Uterus (tissue), 4 donors: ENCODE data around the gene GNLY. TPM values are rescaled to one million over a fixed set of nuclear protein-coding genes. Genes with fewer than 3 reads are reported as not detected.

Experiments used
- DNase-seq, 2 donors: peaks; one replicate each; pipeline ENCODE4 v3.0.0-alpha.2; 2019 to 2020
- H3K27ac ChIP-seq, 2 donors: fragments of 200-600 bp; sonication (generic); 1 replicate in 1 of 2; 2 replicates in 1 of 2; pipeline ENCODE4 v1.5.1; 2016 to 2018
- H3K27me3 ChIP-seq, 2 donors: fragments of 200-600 bp; sonication (generic); one replicate each; pipeline ENCODE4 v1.5.1; 2018 to 2019; ENCODE audit warnings: control low read depth in 1 of 2
- H3K36me3 ChIP-seq, 2 donors: fragments of 200-600 bp; sonication (generic); one replicate each; pipeline ENCODE4 v1.5.1; 2019; ENCODE audit warnings: control low read depth in 1 of 2
- H3K4me1 ChIP-seq, 2 donors: fragments of 200-600 bp; sonication (generic); one replicate each; pipeline ENCODE4 v1.5.1; 2018 to 2019; ENCODE audit warnings: control low read depth in 1 of 2
- H3K4me3 ChIP-seq, 2 donors: fragments of 200-600 bp; sonication (generic); 1 replicate in 1 of 2; 2 replicates in 1 of 2; pipeline ENCODE4 v1.5.1; 2018 to 2019; ENCODE audit warnings: mild to moderate bottlenecking in 1 of 2
- H3K9me3 ChIP-seq, 2 donors: fragments of 200-600 bp; sonication (generic); one replicate each; pipeline ENCODE4 v1.5.1; 2019; ENCODE audit warnings: control low read depth in 1 of 2
- CTCF ChIP-seq, 4 experiments: fragments of 200-600 bp in 2 of 4; fragments of 450-650 bp in 2 of 4; sonication (generic) in 2 of 4; IDR thresholded peaks; one replicate each; pipeline ENCODE4 v1.5.1; 2016 to 2019; ENCODE audit warnings: antibody characterized with exemption in 4 of 4, mild to moderate bottlenecking in 2 of 4, moderate library complexity in 1 of 4
- POLR2A ChIP-seq, 2 donors: fragments of 450-650 bp; IDR thresholded peaks; one replicate each; pipeline ENCODE4 v1.6.1; 2016; ENCODE audit warnings: antibody characterized with exemption in 2 of 2, mild to moderate bottlenecking in 1 of 2, moderate library complexity in 1 of 2
- intact Hi-C: fragments of 100-400 bp; cut with DNase I; formaldehyde crosslinking; loops from one replicate; pipeline ENCODE4 v1.15.1; 2023; ENCODE audit warnings: low total_unique reads
- total RNA-seq, 4 donors: library from RNA; depleted of rRNA in 3 of 4; stranded (reverse); fragments of >200 nt in 3 of 4; gene quantifications; one replicate each; pipeline versions ENCODE4 v1.1.0 to v1.2.4, GENCODE V29; 2014 to 2023
- donor health status: DM: yes; HTN: yes; CAD: no.

Gene GNLY
- total RNA-seq, 4 donors from 2014 or later, result 0.48 to 5.9 (median 4.8) TPM; not detected in 1

- peak overlapping the region; percentile 93 to 96 for H3K27ac ChIP-seq
- DNase-seq, result peak in 1 of 2 donors; percentile 65
- peaks cover 33 to 40% of the 10 kb centered on the region in 2 donors for H3K4me1 ChIP-seq
- no peak overlapping the region for H3K4me3 ChIP-seq
- H3K36me3 ChIP-seq, result no peaks in the 10 kb centered on the region
- no peaks in the 10 kb centered on the region for H3K9me3 ChIP-seq
- intact Hi-C loops, result no loop called here
- H3K27me3 ChIP-seq, result no peaks in the 10 kb centered on the region
- TF ChIP-seq CTCF (IDR thresholded peaks at IDR 0.05), result no peak
- no peak for TF ChIP-seq POLR2A (IDR thresholded peaks at IDR 0.05)
These were observed 49.3 kb downstream of the GNLY start for GRCh38 chr2:85743304-85743978.

GRCh38 chr2:85744055-85744454 is 49.9 kb downstream of the GNLY start:
- no peak for TF ChIP-seq CTCF (IDR thresholded peaks at IDR 0.05)
- H3K36me3 ChIP-seq, result no peaks in the 10 kb centered on the region
- H3K9me3 ChIP-seq, result no peaks in the 10 kb centered on the region
- intact Hi-C loops, result no loop called here
- peak overlapping the region; percentile 93 to 96 for H3K27ac ChIP-seq
- no peaks in the 10 kb centered on the region for H3K27me3 ChIP-seq
- H3K4me1 ChIP-seq, result peaks cover 33 to 44% of the 10 kb centered on the region in 2 donors
- no peak for DNase-seq
- H3K4me3 ChIP-seq, result no peak overlapping the region

GRCh38 chr2:85744741-85745601 is 50.8 kb downstream of the GNLY start:
- H3K36me3 ChIP-seq, result no peaks in the 10 kb centered on the region
- H3K27me3 ChIP-seq, result no peaks in the 10 kb centered on the region
- peaks cover 33 to 49% of the 10 kb centered on the region in 2 donors for H3K4me1 ChIP-seq
- intact Hi-C loops, result no loop called here
- H3K27ac ChIP-seq, result peak overlapping the region; percentile 93 to 96
- H3K9me3 ChIP-seq, result no peaks in the 10 kb centered on the region
- peak; percentile 68 to 85 for DNase-seq
- peak overlapping the region in 1 of 2 donors; percentile 21 for H3K4me3 ChIP-seq
- TF ChIP-seq POLR2A (IDR thresholded peaks at IDR 0.05), result peak; percentile 2 to 28
- no peak for TF ChIP-seq CTCF (IDR thresholded peaks at IDR 0.05)

GRCh38 chr2:85745619-85746018 is 51.5 kb downstream of the GNLY start:
- no peak for TF ChIP-seq POLR2A (IDR thresholded peaks at IDR 0.05)
- no peak for TF ChIP-seq CTCF (IDR thresholded peaks at IDR 0.05)
- Histone ChIP-seq H3K4me3 (peak overlapping the region in 1 of 2 donors; percentile 21), H3K27ac (peak overlapping the region; percentile 93 to 96), H3K4me1 (peaks cover 33 to 49% of the 10 kb centered on the region in 2 donors), H3K9me3 (no peaks in the 10 kb centered on the region), H3K36me3 (no peaks in the 10 kb centered on the region), H3K27me3 (no peaks in the 10 kb centered on the region)
- DNase-seq, result no peak
- intact Hi-C loops, result no loop called here
